Metanephros (tissue), 1 donor: ENCODE data around the gene TNRC18. TPM values are rescaled to one million over a fixed set of nuclear protein-coding genes. Genes with fewer than 3 reads are reported as not detected.

Experiments
- total RNA-seq: library from RNA; depleted of rRNA; stranded (reverse); fragments of >200 nt; gene quantifications from one replicate; pipeline ENCODE4 v1.2.3, GENCODE V29; 2014

TNRC18 gene, protein sequence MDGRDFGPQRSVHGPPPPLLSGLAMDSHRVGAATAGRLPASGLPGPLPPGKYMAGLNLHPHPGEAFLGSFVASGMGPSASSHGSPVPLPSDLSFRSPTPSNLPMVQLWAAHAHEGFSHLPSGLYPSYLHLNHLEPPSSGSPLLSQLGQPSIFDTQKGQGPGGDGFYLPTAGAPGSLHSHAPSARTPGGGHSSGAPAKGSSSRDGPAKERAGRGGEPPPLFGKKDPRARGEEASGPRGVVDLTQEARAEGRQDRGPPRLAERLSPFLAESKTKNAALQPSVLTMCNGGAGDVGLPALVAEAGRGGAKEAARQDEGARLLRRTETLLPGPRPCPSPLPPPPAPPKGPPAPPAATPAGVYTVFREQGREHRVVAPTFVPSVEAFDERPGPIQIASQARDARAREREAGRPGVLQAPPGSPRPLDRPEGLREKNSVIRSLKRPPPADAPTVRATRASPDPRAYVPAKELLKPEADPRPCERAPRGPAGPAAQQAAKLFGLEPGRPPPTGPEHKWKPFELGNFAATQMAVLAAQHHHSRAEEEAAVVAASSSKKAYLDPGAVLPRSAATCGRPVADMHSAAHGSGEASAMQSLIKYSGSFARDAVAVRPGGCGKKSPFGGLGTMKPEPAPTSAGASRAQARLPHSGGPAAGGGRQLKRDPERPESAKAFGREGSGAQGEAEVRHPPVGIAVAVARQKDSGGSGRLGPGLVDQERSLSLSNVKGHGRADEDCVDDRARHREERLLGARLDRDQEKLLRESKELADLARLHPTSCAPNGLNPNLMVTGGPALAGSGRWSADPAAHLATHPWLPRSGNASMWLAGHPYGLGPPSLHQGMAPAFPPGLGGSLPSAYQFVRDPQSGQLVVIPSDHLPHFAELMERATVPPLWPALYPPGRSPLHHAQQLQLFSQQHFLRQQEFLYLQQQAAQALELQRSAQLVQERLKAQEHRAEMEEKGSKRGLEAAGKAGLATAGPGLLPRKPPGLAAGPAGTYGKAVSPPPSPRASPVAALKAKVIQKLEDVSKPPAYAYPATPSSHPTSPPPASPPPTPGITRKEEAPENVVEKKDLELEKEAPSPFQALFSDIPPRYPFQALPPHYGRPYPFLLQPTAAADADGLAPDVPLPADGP (N-terminal part only)
- 172 TPM for total RNA-seq

DNA sequence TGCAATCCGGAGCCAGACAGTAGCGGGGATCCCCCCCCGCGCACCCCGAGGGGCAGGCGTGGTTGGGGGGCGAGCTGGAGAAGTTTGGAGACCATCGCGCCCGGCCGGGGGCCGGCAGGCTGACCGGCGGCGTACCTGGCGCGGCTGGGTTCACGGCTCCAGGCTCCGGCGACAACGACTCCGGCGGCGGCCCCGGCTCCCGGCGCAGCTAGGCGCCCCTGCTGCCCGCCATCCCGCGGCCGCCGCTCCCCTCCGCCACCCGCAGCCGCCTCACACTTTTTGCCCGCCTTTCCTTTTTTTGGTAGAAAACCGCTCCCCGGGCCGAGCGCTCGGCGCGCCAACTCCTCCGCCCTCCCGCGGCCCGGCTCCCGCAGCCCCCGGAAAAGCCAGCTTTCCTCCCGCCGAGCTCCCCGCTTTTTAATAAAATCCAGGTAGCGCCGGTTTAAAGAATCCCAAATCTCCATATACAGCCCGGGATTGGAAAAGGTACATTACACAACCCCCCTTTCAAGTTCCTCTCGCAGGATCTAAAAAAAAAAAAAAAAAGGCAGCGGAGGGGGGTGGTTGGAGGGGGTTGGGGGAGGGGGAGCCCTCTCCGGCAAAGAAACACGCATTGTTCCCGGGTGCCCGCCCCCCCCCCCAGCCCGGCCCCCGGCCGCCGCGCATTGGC, at the start of gene TNRC18:
Gene TNRC18, minus strand, starts transcription at position 529 of the 670 bp plus-strand sequence. CDS start 2,588 bp downstream, outside the sequence.

DNA sequence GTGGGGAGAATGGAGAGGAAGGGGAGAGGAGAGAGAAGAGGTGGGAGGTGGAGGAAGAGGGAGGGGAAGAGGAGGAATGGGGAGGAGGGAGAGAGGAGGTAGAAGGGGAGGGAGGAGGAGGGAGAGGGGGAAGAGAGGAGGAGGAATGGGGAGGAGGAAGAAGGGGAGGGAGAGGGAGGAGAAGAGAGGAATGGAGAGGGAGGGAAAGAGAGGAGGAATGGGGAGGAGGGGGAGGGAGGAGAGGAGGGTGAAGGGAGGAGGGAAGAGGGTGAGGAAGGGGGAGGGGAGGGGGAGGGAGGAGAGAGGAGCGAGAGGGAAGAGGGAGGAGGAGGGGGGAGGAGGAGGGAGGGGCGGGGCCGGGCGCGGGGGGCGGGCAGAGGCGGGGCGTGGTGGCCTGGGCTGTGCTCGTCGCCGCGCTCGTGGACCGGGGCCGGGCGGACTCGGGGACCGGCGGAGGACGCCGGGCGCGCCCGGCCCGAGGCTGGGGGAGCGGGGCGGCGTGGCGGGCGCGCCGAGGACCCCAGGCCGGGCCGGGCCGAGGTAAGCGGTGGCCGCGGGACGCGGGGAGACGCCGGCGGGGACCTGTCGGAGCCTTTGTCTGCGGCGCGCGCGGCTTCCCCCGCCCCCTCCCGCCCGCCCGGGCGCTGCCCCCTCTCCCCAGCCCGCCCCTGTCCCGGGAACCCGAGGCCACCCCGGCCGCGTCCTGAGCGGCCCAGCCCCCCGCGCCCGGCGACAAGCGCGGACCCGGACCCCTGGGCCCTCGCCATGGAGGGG, 140.9 kb downstream of the TNRC18 start, which contains the start of gene SLC29A4:
Gene SLC29A4, plus strand, starts transcription at position 401 of the 774 bp plus-strand sequence. CDS start 4,874 bp downstream, outside the sequence.

Other genes with a start within 250 kb of the TNRC18 start
- gene WIPI2, start 233.6 kb downstream of the TNRC18 start, total RNA-seq, result 65.9 TPM
- gene SLC29A4, start 140.9 kb downstream of the TNRC18 start, total RNA-seq, result 11.3 TPM
- gene FBXL18, start 90.0 kb upstream of the TNRC18 start, total RNA-seq, result 7.9 TPM
- 2,599 TPM for gene ACTB, start 106.8 kb upstream of the TNRC18 start, total RNA-seq
- gene FSCN1, start 169.0 kb upstream of the TNRC18 start, total RNA-seq, result 134 TPM